Heart left ventricle (tissue), 13 donors: ENCODE data around the gene LOXL3.

Experiments
- CTCF ChIP-seq, 12 donors: fragments of 200-600 bp; sonication (generic) in 4 of 12; IDR thresholded peaks; one replicate each; pipeline versions ENCODE4 v1.5.0 to v1.8.0; 2018 to 2022; ENCODE audit warnings: antibody characterized with exemption in 12 of 12, mild to moderate bottlenecking in 5 of 12
- POLR2A ChIP-seq, 2 donors: fragments of 450-650 bp; IDR thresholded peaks; one replicate each; pipeline ENCODE4 v1.6.1; 2017; ENCODE audit warnings: antibody characterized with exemption in 2 of 2, mild to moderate bottlenecking in 2 of 2, moderate library complexity in 2 of 2
- donor health status: ischemic (EF 13 %, LVEDD 7.1; RV severe dilation, severe dysfunction).
- donor health status: DM: no; HTN: yes; CAD: no.
- donor health status: DM: no; HTN: no; CAD: no.
- donor health status: ischemic (EF 25% LVEDD 6.9; RV normal size, moderate dysfunction).
- donor health status: ischemic (EF 25% LVEDD 5.7; RV mildly dilated, moderate dysfunction).
- donor health status: ischemic (EF 35%, LVEDD 5.7; RV mildly dilated, moderate dysfunction).
- donor health status: nonischemic (EF 11% LVEDD 7.7; RV severe dilation, severe dysfunction).
- donor health status: DM: yes; HTN: yes; CAD: no.
- donor health status: PGD.
- donor health status: ischemic (EF 29% LVEDD 5.4; RV normal size, mild dysfunction).
- donor health status: nonischemic (EF 23%, LVEDD 6.1; RV moderate dilation, normal function).

GRCh38 chr2:74566754-74567085, 13.0 kb upstream of the LOXL3 start:
- TF ChIP-seq CTCF (IDR thresholded peaks at IDR 0.05) (no peak), POLR2A (IDR thresholded peaks at IDR 0.05) (no peak)
